A549 (cell line): ENCODE measurements around the gene KCNB1.

ENCODE experiments used
- CTCF ChIP-seq: fragments of >200 bp; sonication (Bioruptor Twin); formaldehyde crosslinking; IDR thresholded peaks from 3 replicates; pipeline ENCODE4 v1.5.1; 2016
- ESRRA ChIP-seq: fragments of 150-350 bp; IDR thresholded peaks from 2 replicates; pipeline ENCODE4 v1.6.1; 2014; ENCODE audit warnings: mild to moderate bottlenecking, low read length, borderline replicate concordance
- KDM5A ChIP-seq: fragments of 200-600 bp; sonication (generic); IDR thresholded peaks from 2 replicates; pipeline ENCODE4 v1.6.1; 2016; ENCODE audit warnings: antibody characterized with exemption, mild to moderate bottlenecking
- PBX3 ChIP-seq: IDR thresholded peaks from 2 replicates; pipeline ENCODE4 v1.6.1; 2012
- POLR2A ChIP-seq: IDR thresholded peaks from 2 replicates; pipeline ENCODE4 v1.6.1; 2012; ENCODE audit warnings: mild to moderate bottlenecking, low read length
- RAD21 ChIP-seq, 2 experiments: fragments of >200 bp in 1 of 2; sonication (Bioruptor Twin) in 1 of 2; formaldehyde crosslinking in 1 of 2; IDR thresholded peaks in 1 of 2; conservative IDR thresholded peaks in 1 of 2; 2 replicates in 1 of 2; 3 replicates in 1 of 2; pipeline ENCODE4 v1.6.1; 2012 to 2018; ENCODE audit warnings: inconsistent platforms in 1 of 2
- RFX5 ChIP-seq: fragments of 450-650 bp; IDR thresholded peaks from 2 replicates; pipeline ENCODE4 v1.7.1; 2014; ENCODE audit warnings: antibody characterized with exemption, mild to moderate bottlenecking, moderate library complexity
- RNF2 ChIP-seq: fragments of 200-600 bp; sonication (generic); IDR thresholded peaks from 2 replicates; pipeline ENCODE4 v1.6.1; 2016; ENCODE audit warnings: low read depth, mild to moderate bottlenecking, antibody characterized with exemption, moderate library complexity, borderline replicate concordance
- SMC3 ChIP-seq: fragments of >200 bp; sonication (Bioruptor Twin); formaldehyde crosslinking; IDR thresholded peaks from 3 replicates; pipeline ENCODE4 v1.6.1; 2018; ENCODE audit warnings: inconsistent platforms

- TF ChIP-seq SMC3, result no peak
- TF ChIP-seq CTCF, result no peak
- no peak for TF ChIP-seq RNF2
- no peak for TF ChIP-seq RFX5
- TF ChIP-seq PBX3, result no peak
- no peak for TF ChIP-seq POLR2A
- TF ChIP-seq ESRRA, result no peak
- TF ChIP-seq KDM5A, result no peak
- no peak for TF ChIP-seq RAD21 (conservative IDR thresholded peaks at IDR 0.05 in 1 of 2, IDR thresholded peaks at IDR 0.05 in 1 of 2)
Measured at GRCh38 chr20:49450281-49450721, 32.2 kb downstream of the KCNB1 start.
